ENCODE measurements around the gene ARID1B. TPM values are rescaled to one million over a fixed set of nuclear protein-coding genes. Genes with fewer than 3 reads are reported as not detected.

Gene ARID1B
- total RNA-seq, 1 donor from 2014 or later = 62.1 TPM

DNA sequence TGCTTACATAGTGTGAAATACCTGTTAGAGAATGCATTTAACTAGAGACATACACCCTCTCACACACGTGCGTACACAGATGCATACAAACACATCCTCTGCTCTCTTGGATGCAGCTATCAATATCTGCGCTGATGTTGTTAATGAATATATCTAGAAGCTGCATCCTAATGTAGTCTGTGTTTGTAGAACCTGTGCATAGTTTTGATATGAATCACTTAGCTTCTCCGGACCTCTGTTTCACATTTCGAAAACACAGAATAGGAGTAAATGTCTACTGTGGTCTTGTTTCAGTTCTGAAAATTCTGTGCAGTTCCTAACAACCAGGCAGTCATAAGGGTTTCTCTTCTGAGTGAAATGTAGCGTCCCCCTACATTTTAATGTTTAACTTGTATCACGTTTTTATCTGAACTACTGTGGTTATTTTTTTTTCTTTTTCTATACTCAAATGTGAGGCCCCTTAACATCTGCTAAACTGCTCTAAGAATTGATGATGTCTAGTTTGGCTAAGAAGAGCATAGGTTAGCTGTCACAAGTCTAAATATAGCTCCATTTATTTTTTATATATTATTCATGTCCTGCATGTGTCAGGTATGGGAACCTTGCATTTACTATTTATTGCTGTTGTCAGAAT lies 291.6 kb downstream of the ARID1B start:
- peaks cover 68% of the 10 kb centered on the region for H4K20me1 ChIP-seq (ENCODE audit: low read depth)
- H3K9me3 ChIP-seq (ENCODE audit: low read depth) = no peaks in the 10 kb centered on the region
- peaks cover 9% of the 10 kb centered on the region for H3F3A ChIP-seq (ENCODE audit: low read depth)
- H3K36me3 ChIP-seq = no peaks in the 10 kb centered on the region
- no peak overlapping the region for H3K4me2 ChIP-seq
- no peak overlapping the region for H2AFZ ChIP-seq (replicated peaks)
- H3K4me1 ChIP-seq = peaks cover 51% of the 10 kb centered on the region
- no peak overlapping the region for H3K4me3 ChIP-seq
- H3K9ac ChIP-seq = no peak overlapping the region
- no peak overlapping the region for H3K4me3 Mint-ChIP-seq
- no peak for DNase-seq (ENCODE audit: low spot score)
- H3K27ac Mint-ChIP-seq = no peak overlapping the region
- no peaks in the 10 kb centered on the region for H3K9me3 Mint-ChIP-seq
- peaks cover 96% of the 10 kb centered on the region for H3K79me2 ChIP-seq (ENCODE audit: low read depth)
- H3K36me3 Mint-ChIP-seq = peaks cover 5% of the 10 kb centered on the region
- H3K4me1 Mint-ChIP-seq = peaks cover 53% of the 10 kb centered on the region
- no peak overlapping the region for H3K27ac ChIP-seq
- H3K27me3 ChIP-seq = no peaks in the 10 kb centered on the region
- TF ChIP-seq EZH2 (IDR thresholded peaks at IDR 0.05) (no peak), EZH2phosphoT487 (IDR thresholded peaks at IDR 0.05) (no peak)
- TF ChIP-seq, protein P1, sequence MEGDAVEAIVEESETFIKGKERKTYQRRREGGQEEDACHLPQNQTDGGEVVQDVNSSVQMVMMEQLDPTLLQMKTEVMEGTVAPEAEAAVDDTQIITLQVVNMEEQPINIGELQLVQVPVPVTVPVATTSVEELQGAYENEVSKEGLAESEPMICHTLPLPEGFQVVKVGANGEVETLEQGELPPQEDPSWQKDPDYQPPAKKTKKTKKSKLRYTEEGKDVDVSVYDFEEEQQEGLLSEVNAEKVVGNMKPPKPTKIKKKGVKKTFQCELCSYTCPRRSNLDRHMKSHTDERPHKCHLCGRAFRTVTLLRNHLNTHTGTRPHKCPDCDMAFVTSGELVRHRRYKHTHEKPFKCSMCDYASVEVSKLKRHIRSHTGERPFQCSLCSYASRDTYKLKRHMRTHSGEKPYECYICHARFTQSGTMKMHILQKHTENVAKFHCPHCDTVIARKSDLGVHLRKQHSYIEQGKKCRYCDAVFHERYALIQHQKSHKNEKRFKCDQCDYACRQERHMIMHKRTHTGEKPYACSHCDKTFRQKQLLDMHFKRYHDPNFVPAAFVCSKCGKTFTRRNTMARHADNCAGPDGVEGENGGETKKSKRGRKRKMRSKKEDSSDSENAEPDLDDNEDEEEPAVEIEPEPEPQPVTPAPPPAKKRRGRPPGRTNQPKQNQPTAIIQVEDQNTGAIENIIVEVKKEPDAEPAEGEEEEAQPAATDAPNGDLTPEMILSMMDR (IDR thresholded peaks at IDR 0.05) = no peak
- H3K27me3 Mint-ChIP-seq (ENCODE audit: insufficient read depth, low read depth) = no peaks in the 10 kb centered on the region

DNA sequence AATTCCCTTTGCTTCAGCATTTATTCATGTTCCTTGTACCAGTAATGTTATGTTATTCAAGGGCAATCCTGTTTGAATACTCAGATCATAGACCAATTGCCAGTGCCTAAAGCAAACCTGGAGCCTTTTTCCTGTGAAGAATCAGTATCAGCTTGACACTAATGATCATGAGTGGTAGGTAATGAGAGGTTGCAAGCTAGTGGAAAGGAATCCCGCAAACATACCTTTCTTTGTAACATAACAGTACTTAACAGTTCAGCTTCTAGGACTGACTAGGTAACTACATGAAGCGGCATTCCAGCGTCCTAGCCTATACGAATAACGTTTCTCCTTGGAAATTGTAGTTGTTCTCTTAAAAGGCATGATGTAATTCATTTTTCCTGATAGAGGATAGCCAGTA lies 292.4 kb downstream of the ARID1B start:
- peak overlapping the region; percentile 27 for H3K4me2 ChIP-seq
- Mint-ChIP-seq H3K9me3 (no peaks in the 10 kb centered on the region), H3K27ac (no peak overlapping the region), H3K4me3 (no peak overlapping the region), H3K4me1 (peaks cover 56% of the 10 kb centered on the region), H3K27me3 (ENCODE audit: insufficient read depth, low read depth) (no peaks in the 10 kb centered on the region), H3K36me3 (peaks cover 8% of the 10 kb centered on the region)
- no peak overlapping the region for H3K27ac ChIP-seq
- no peak overlapping the region for H3K9ac ChIP-seq
- H3K4me3 ChIP-seq = no peak overlapping the region
- no peak for TF ChIP-seq EZH2 (IDR thresholded peaks at IDR 0.05)
- TF ChIP-seq EZH2phosphoT487 (IDR thresholded peaks at IDR 0.05) = no peak
- TF ChIP-seq, protein P1 (IDR thresholded peaks at IDR 0.05) = no peak
- peaks cover 51% of the 10 kb centered on the region for H3K4me1 ChIP-seq
- H3K9me3 ChIP-seq (ENCODE audit: low read depth) = no peaks in the 10 kb centered on the region
- DNase-seq (ENCODE audit: low spot score) = peak; percentile 59
- peaks cover 62% of the 10 kb centered on the region for H4K20me1 ChIP-seq (ENCODE audit: low read depth)
- H2AFZ ChIP-seq (replicated peaks) = no peak overlapping the region
- H3K36me3 ChIP-seq = no peaks in the 10 kb centered on the region
- H3K27me3 ChIP-seq = no peaks in the 10 kb centered on the region
- H3K79me2 ChIP-seq (ENCODE audit: low read depth) = peaks cover 98% of the 10 kb centered on the region
- H3F3A ChIP-seq (ENCODE audit: low read depth) = peaks cover 9% of the 10 kb centered on the region

DNA sequence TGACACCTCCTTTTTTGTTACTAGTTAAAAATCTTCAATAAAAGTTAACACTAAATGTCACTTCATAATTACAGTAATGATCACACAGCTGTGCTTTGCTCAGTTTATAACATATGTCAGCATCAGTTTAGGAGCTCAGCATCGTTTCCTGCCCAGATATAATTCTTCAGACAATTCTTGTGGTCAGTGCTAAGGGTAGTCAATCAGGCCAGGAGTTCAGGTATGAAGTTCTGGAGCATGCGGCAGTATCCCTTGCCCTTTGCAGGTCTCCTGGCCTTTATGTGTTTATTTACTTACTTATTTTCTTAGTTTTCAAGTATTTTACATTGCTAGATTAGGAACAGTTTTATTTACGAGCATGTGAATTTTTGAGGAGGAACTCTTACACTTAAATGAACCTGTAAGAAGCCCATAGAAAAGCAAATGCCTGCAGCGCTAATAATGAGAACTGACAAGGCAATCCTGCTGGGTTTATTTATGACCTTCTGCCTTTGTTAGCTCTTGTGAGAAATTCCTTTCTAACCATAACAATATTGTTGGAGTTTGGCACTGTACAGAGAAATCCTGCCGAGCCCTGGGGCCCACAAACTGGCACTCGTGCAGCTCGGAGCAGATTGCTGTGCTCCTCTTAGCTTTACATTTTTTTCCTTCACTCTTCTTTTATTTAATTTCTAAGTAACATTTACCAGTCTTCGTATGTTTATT lies 293.4 kb downstream of the ARID1B start:
- Mint-ChIP-seq H3K27me3 (ENCODE audit: insufficient read depth, low read depth) (no peaks in the 10 kb centered on the region), H3K4me1 (peaks cover 54% of the 10 kb centered on the region), H3K27ac (peak overlapping the region; percentile 86), H3K36me3 (peaks cover 7% of the 10 kb centered on the region), H3K9me3 (no peaks in the 10 kb centered on the region), H3K4me3 (no peak overlapping the region)
- Histone ChIP-seq H3K4me2 (peak overlapping the region; percentile 45), H3K27ac (peak overlapping the region; percentile 22), H3K9me3 (ENCODE audit: low read depth) (no peaks in the 10 kb centered on the region), H3K36me3 (no peaks in the 10 kb centered on the region), H3K4me3 (no peak overlapping the region), H3F3A (ENCODE audit: low read depth) (peaks cover 9% of the 10 kb centered on the region), H3K4me1 (peaks cover 51% of the 10 kb centered on the region), H4K20me1 (ENCODE audit: low read depth) (peaks cover 52% of the 10 kb centered on the region), H3K79me2 (ENCODE audit: low read depth) (peaks cover 99% of the 10 kb centered on the region), H3K27me3 (no peaks in the 10 kb centered on the region), H3K9ac (no peak overlapping the region), H2AFZ (replicated peaks) (no peak overlapping the region)
- no peak for TF ChIP-seq EZH2 (IDR thresholded peaks at IDR 0.05)
- TF ChIP-seq EZH2phosphoT487 (IDR thresholded peaks at IDR 0.05) = no peak
- TF ChIP-seq, protein P1 (IDR thresholded peaks at IDR 0.05) = no peak
- peak; percentile 19 for DNase-seq (ENCODE audit: low spot score)

All from neural progenitor cell (in vitro differentiated cells).